K562 (cell line): ENCODE data around the gene PMM1. TPM values are rescaled to one million over a fixed set of nuclear protein-coding genes. Genes with fewer than 3 reads are reported as not detected.

Experiments used
- BRCA1 ChIP-seq, 2 experiments: fragments of 450-650 bp in 1 of 2; sonication (generic) in 1 of 2; formaldehyde crosslinking in 1 of 2; IDR thresholded peaks; 2 replicates each; pipeline versions ENCODE4 v1.5.0 to v1.6.1; 2017 to 2020; ENCODE audit warnings: mild to moderate bottlenecking in 1 of 2, missing genetic modification reagents in 1 of 2
- HMBOX1 ChIP-seq: sonication (generic); IDR thresholded peaks from 2 replicates; pipeline ENCODE4 v1.6.1; 2016
- KAT2B ChIP-seq: IDR thresholded peaks from one replicate; pipeline ENCODE4 v1.6.1; 2012; ENCODE audit warnings: low read depth, mild to moderate bottlenecking, control low read depth, inconsistent platforms, low read length, moderate library complexity
- MCM3 ChIP-seq: fragments of 450-650 bp; IDR thresholded peaks from 2 replicates; pipeline ENCODE4 v1.6.1; 2016
- MECOM ChIP-seq: fragments of 250-450 bp; sonication (Bioruptor Pico); IDR thresholded peaks from 2 replicates; pipeline ENCODE4 v1.8.0; 2022; ENCODE audit warnings: inconsistent platforms
- MITF ChIP-seq: IDR thresholded peaks from 2 replicates; pipeline ENCODE4 v1.6.1; 2014; ENCODE audit warnings: antibody characterized with exemption
- MLLT1 ChIP-seq, 2 experiments: fragments of 450-650 bp; IDR thresholded peaks; 2 replicates each; pipeline ENCODE4 v1.6.1; 2016
- MTA1 ChIP-seq: fragments of 450-650 bp; IDR thresholded peaks from 2 replicates; pipeline ENCODE4 v1.6.1; 2017; ENCODE audit warnings: borderline replicate concordance
- NKRF ChIP-seq: fragments of 450-650 bp; IDR thresholded peaks from 2 replicates; pipeline ENCODE4 v1.6.1; 2016; ENCODE audit warnings: borderline replicate concordance
- PHF21A ChIP-seq: fragments of 450-650 bp; IDR thresholded peaks from 2 replicates; pipeline ENCODE4 v1.6.1; 2017; ENCODE audit warnings: low read depth, borderline replicate concordance
- PYGO2 ChIP-seq: fragments of 450-650 bp; IDR thresholded peaks from 2 replicates; pipeline ENCODE4 v1.6.1; 2016; ENCODE audit warnings: mild to moderate bottlenecking, missing genetic modification characterization, moderate library complexity, missing compliant biosample characterization
- TAF1 ChIP-seq: IDR thresholded peaks from 2 replicates; pipeline ENCODE4 v1.6.1; 2011; ENCODE audit warnings: mild to moderate bottlenecking, low read length, moderate library complexity; ENCODE audit not compliant: insufficient read depth, control insufficient read depth, severe bottlenecking; ENCODE audit errors: extremely low read depth
- TCF3 ChIP-seq: sonication (generic); formaldehyde crosslinking; IDR thresholded peaks from 2 replicates; pipeline ENCODE4 v1.4.0; 2020; ENCODE audit warnings: mild to moderate bottlenecking, missing genetic modification reagents
- XRCC4 ChIP-seq: IDR thresholded peaks from one replicate; pipeline ENCODE4 v1.6.1; 2011; ENCODE audit not compliant: insufficient read depth, insufficient read length; ENCODE audit errors: extremely low read depth
- ZNF584 ChIP-seq: fragments of 200-800 bp; sonication (Bioruptor generic); IDR thresholded peaks from 2 replicates; pipeline ENCODE4 v1.6.1; 2016; ENCODE audit warnings: low read depth, mild to moderate bottlenecking, missing genetic modification characterization, missing compliant biosample characterization
- ZNF77 ChIP-seq: fragments of 250-450 bp; sonication (Bioruptor Pico); IDR thresholded peaks from 2 replicates; pipeline ENCODE4 v1.5.0; 2020
- polyA plus RNA-seq, 8 experiments: library from polyadenylated mRNA; depleted of rRNA in 4 of 8; stranded (reverse) in 5 of 8; unstranded in 3 of 8; fragments of >200 nt; fragmentation: Nextera tagmentation in 2 of 8; fragmentation: Illumina TruSeq in 1 of 8; extraction: Ambion mirVana in 2 of 8; extraction: Trizol in 1 of 8; gene quantifications; 2 replicates each; pipeline versions ENCODE4 v1.2.1 to v1.2.3, GENCODE V29; 2011 to 2014; ENCODE audit warnings: inconsistent platforms in 1 of 8, missing spikeins in 1 of 8
- total RNA-seq, 7 experiments: library from RNA; depleted of rRNA in 6 of 7; stranded (reverse); fragments of >200 nt in 6 of 7; fragmentation: Illumina TruSeq in 2 of 7; extraction: Trizol in 2 of 7; gene quantifications; 2 replicates each; pipeline versions ENCODE4 v1.2.1 to v1.2.3, GENCODE V29; 2011 to 2021; ENCODE audit warnings: low replicate concordance in 1 of 7
- TF ChIP-seq, protein P1 (sequence below): sonication (generic); formaldehyde crosslinking; IDR thresholded peaks from 2 replicates; pipeline ENCODE4 v1.8.1; 2023; ENCODE audit warnings: mild to moderate bottlenecking, missing genetic modification reagents
- TF ChIP-seq, protein P2 (sequence below): sonication (generic); formaldehyde crosslinking; IDR thresholded peaks from 2 replicates; pipeline ENCODE4 v1.9.0; 2022; ENCODE audit warnings: mild to moderate bottlenecking, missing genetic modification reagents

The PMM1 gene
- total and polyA plus RNA-seq, 9 of the 15 experiments (the other 6 are each of a cell fraction or from before 2014, with no cell fraction given), result 10.2 to 31.7 (median 20.3) TPM

DNA sequence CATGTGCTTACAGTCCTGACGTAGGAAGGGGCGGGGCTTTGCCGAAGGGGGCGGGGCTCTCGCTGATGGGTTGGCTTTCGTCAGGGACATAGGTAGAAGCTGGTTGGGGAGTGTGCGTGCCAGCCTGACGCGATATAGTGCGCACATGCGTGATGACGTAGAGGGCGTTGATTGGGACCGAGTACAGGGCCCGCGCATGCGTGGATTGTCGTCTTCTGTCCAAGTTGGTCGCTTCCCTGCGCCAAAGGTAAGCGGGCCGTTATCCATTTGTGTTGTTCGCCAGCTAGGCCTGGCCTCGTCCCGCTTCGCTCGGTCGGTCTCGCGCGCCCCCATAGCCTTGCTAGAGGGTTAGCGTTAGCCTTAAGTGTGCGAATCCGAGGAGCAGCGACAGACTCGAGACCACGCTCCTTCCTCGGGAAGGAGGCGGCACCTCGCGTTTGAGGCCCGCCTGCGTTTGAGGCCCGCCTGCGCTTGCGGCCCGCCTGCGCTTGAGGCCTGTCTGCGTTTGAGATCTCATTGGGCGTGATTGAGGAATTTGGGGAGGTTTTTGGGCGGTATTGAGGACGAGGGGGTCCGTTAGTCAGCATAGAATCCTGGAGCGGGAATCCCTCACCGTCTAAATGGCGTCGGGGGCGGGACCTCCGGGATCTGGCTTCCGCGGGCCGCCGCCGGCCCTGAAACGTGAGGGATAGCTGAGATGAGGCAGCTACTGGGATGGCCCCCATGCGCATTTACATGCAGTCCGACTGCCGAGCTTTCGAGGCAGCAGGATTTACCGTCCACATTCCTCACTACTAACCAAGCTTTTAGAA is 31.7 kb upstream of the PMM1 start, which contains the start of gene XRCC6 (continued):
- TF ChIP-seq MLLT1 (IDR thresholded peaks at IDR 0.05) (peak; percentile 12 to 45; a peak in 1 of 4 replicates), ZNF584 (no peak), NKRF (peak; percentile 83; the same call in 1 of the 2 replicates), BRCA1 (IDR thresholded peaks at IDR 0.05) (no peak), BRCA1 (CRISPR knock-in tag; IDR thresholded peaks at IDR 0.05) (0 out of 2 replicates have a peak, but pooled peaks have one; percentile 60), MTA1 (no peak), MCM3 (no peak), MITF (no peak), TCF3 (CRISPR knock-in tag) (no peak), HMBOX1 (no peak), KAT2B (no peak), PYGO2 (no peak), TAF1 (peak; percentile 52), ZNF77 (CRISPR knock-in tag) (no peak), XRCC4 (no peak), PHF21A (no peak), MECOM (no peak)
- TF ChIP-seq, protein P1, sequence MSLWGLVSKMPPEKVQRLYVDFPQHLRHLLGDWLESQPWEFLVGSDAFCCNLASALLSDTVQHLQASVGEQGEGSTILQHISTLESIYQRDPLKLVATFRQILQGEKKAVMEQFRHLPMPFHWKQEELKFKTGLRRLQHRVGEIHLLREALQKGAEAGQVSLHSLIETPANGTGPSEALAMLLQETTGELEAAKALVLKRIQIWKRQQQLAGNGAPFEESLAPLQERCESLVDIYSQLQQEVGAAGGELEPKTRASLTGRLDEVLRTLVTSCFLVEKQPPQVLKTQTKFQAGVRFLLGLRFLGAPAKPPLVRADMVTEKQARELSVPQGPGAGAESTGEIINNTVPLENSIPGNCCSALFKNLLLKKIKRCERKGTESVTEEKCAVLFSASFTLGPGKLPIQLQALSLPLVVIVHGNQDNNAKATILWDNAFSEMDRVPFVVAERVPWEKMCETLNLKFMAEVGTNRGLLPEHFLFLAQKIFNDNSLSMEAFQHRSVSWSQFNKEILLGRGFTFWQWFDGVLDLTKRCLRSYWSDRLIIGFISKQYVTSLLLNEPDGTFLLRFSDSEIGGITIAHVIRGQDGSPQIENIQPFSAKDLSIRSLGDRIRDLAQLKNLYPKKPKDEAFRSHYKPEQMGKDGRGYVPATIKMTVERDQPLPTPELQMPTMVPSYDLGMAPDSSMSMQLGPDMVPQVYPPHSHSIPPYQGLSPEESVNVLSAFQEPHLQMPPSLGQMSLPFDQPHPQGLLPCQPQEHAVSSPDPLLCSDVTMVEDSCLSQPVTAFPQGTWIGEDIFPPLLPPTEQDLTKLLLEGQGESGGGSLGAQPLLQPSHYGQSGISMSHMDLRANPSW, result no peak
- TF ChIP-seq, protein P2, sequence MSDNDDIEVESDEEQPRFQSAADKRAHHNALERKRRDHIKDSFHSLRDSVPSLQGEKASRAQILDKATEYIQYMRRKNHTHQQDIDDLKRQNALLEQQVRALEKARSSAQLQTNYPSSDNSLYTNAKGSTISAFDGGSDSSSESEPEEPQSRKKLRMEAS (CRISPR knock-in tag), result peak; percentile 64; the same call in 1 of the 2 replicates
